Neuronal stem cell (in vitro differentiated cells): Measurements from ENCODE around the gene OS9.

Source experiments
- DNase-seq: peaks from one replicate; pipeline ENCODE4 v3.0.0-alpha.2; 2013; ENCODE audit warnings: low spot score
- H2AFZ ChIP-seq: one replicate; pipeline ENCODE4 v1.6.1; 2013; ENCODE audit warnings: mild to moderate bottlenecking, low read length, inconsistent platforms
- H2AK5ac ChIP-seq: 2 replicates; pipeline ENCODE4 v1.6.1; 2013; ENCODE audit warnings: low read depth, mild to moderate bottlenecking, inconsistent platforms, low read length, moderate library complexity, mixed read lengths
- H2BK120ac ChIP-seq: 2 replicates; pipeline ENCODE4 v1.6.1; 2013; ENCODE audit warnings: low read depth, mild to moderate bottlenecking, inconsistent platforms, low read length, moderate library complexity, mixed read lengths
- H2BK12ac ChIP-seq: one replicate; pipeline ENCODE4 v1.6.1; 2013; ENCODE audit warnings: low read length, inconsistent platforms
- H2BK15ac ChIP-seq: 2 replicates; pipeline ENCODE4 v1.6.1; 2013; ENCODE audit warnings: mild to moderate bottlenecking, low read length, inconsistent platforms, mixed read lengths
- H2BK5ac ChIP-seq: one replicate; pipeline ENCODE4 v1.6.1; 2013; ENCODE audit warnings: inconsistent platforms, mild to moderate bottlenecking, low read length, moderate library complexity
- H3K14ac ChIP-seq: one replicate; pipeline ENCODE4 v1.6.1; 2013; ENCODE audit warnings: low read length, inconsistent platforms
- H3K18ac ChIP-seq: 2 replicates; pipeline ENCODE4 v1.6.1; 2013; ENCODE audit warnings: low read length, inconsistent platforms
- H3K23ac ChIP-seq: 2 replicates; pipeline ENCODE4 v1.6.1; 2013; ENCODE audit warnings: low read depth, mild to moderate bottlenecking, mixed read lengths, low read length, inconsistent platforms; ENCODE audit not compliant: poor library complexity
- H3K27ac ChIP-seq: replicated peaks from 3 replicates; pipeline ENCODE4 v1.5.1; 2013; ENCODE audit warnings: low read length, inconsistent platforms
- H3K27me3 ChIP-seq, 3 experiments: 2 replicates each; pipeline ENCODE4 v1.6.1; 2013; ENCODE audit warnings: low read length in 3 of 3, mild to moderate bottlenecking in 2 of 3, inconsistent platforms in 1 of 3, low read depth in 1 of 3, mixed read lengths in 1 of 3, moderate library complexity in 1 of 3; ENCODE audit not compliant: control insufficient read depth in 3 of 3, insufficient read depth in 3 of 3
- H3K36me3 ChIP-seq, 2 donors: replicated peaks in 1 of 2; 2 replicates each; pipeline ENCODE4 v1.6.1; 2013; ENCODE audit warnings: low read length in 2 of 2; ENCODE audit not compliant: control insufficient read depth in 2 of 2, insufficient read depth in 2 of 2
- H3K4ac ChIP-seq: 2 replicates; pipeline ENCODE4 v1.6.1; 2013; ENCODE audit warnings: inconsistent platforms, mild to moderate bottlenecking, low read length, moderate library complexity
- H3K4me1 ChIP-seq, 2 donors: 1 replicate in 1 of 2; 2 replicates in 1 of 2; pipeline ENCODE4 v1.6.1; 2013; ENCODE audit warnings: low read length in 2 of 2, low read depth in 1 of 2; ENCODE audit not compliant: control insufficient read depth in 2 of 2, insufficient read depth in 1 of 2
- H3K4me2 ChIP-seq: one replicate; pipeline ENCODE4 v1.6.1; 2013; ENCODE audit warnings: mild to moderate bottlenecking, low read length, inconsistent platforms; ENCODE audit not compliant: insufficient read depth, poor library complexity, severe bottlenecking
- H3K4me3 ChIP-seq, 2 donors: 2 replicates each; pipeline ENCODE4 v1.5.1; 2013; ENCODE audit warnings: low read length in 2 of 2, mild to moderate bottlenecking in 2 of 2, inconsistent platforms in 1 of 2, moderate library complexity in 1 of 2
- H3K79me1 ChIP-seq: one replicate; pipeline ENCODE4 v1.6.1; 2013; ENCODE audit warnings: low read depth, mild to moderate bottlenecking, inconsistent platforms, low read length, moderate library complexity
- H3K9ac ChIP-seq: one replicate; pipeline ENCODE4 v1.6.1; 2013; ENCODE audit warnings: mild to moderate bottlenecking, low read depth, low read length, inconsistent platforms; ENCODE audit not compliant: poor library complexity
- H3K9me3 ChIP-seq, 2 donors: replicated peaks in 1 of 2; 2 replicates each; pipeline versions ENCODE3 to v1.6.1; 2013; ENCODE audit warnings: low read length in 2 of 2, mild to moderate bottlenecking in 2 of 2, inconsistent platforms in 1 of 2, low read depth in 1 of 2, mixed read lengths in 1 of 2, moderate library complexity in 1 of 2; ENCODE audit not compliant: control insufficient read depth in 2 of 2, insufficient read depth in 1 of 2
- H4K8ac ChIP-seq: one replicate; pipeline ENCODE4 v1.6.1; 2013; ENCODE audit warnings: low read depth, mild to moderate bottlenecking, inconsistent platforms, low read length, moderate library complexity
- H4K91ac ChIP-seq: one replicate; pipeline ENCODE4 v1.6.1; 2013; ENCODE audit warnings: low read length, low read depth, mild to moderate bottlenecking, inconsistent platforms; ENCODE audit not compliant: poor library complexity
- WGBS, 2 donors: extraction: QIAGEN DNeasy Blood & Tissue Kit; methylation state at CpG; one replicate each; pipeline ENCODE4 v1.1.7; 2013; ENCODE audit warnings: missing lambda C conversion rate in 2 of 2, mixed read lengths in 1 of 2; ENCODE audit not compliant: insufficient read length in 2 of 2, insufficient replicate concordance in 1 of 2; ENCODE audit errors: extremely low coverage in 2 of 2; 5-methylcytosine and 5-hydroxymethylcytosine counted together

OS9 gene

GRCh38 chr12:57763881-57764661 lies 70.1 kb downstream of the OS9 start:
- Histone ChIP-seq H3K27ac (no peak overlapping the region), H3K9me3 (no peaks in the 10 kb centered on the region), H2AK5ac (no peak overlapping the region), H3K36me3 (peaks cover 6 to 69% of the 10 kb centered on the region in 2 donors), H2BK120ac (no peak overlapping the region), H3K27me3 (peaks cover 0 to 49% (median 22%) of the 10 kb centered on the region in 3 experiments), H3K4me3 (no peak overlapping the region), H4K91ac (no peak overlapping the region), H3K4me1 (peaks cover 0 to 13% of the 10 kb centered on the region in 2 donors), H2BK15ac (no peak overlapping the region), H3K14ac (no peak overlapping the region), H3K4ac (no peak overlapping the region), H3K9ac (no peak overlapping the region), H2BK5ac (no peak overlapping the region), H3K23ac (no peak overlapping the region), H4K8ac (no peak overlapping the region), H3K79me1 (no peaks in the 10 kb centered on the region), H3K18ac (no peak overlapping the region), H2AFZ (no peak overlapping the region), H2BK12ac (no peak overlapping the region), H3K4me2 (no peak overlapping the region)
- WGBS, 2 donors = no CpG with 5 or more reads among the region's 6 CpGs
- no peak for DNase-seq

GRCh38 chr12:57764662-57765002 lies 70.7 kb downstream of the OS9 start:
- Histone ChIP-seq H3K79me1 (no peaks in the 10 kb centered on the region), H3K14ac (no peak overlapping the region), H2BK5ac (no peak overlapping the region), H2AFZ (no peak overlapping the region), H4K8ac (no peak overlapping the region), H3K4me3 (no peak overlapping the region), H3K23ac (peak overlapping the region; percentile 77), H3K9me3 (no peaks in the 10 kb centered on the region), H2BK120ac (no peak overlapping the region), H3K36me3 (peaks cover 8 to 69% of the 10 kb centered on the region in 2 donors), H3K4me1 (peaks cover 0 to 13% of the 10 kb centered on the region in 2 donors), H3K27ac (no peak overlapping the region), H3K18ac (no peak overlapping the region), H2AK5ac (peak overlapping the region; percentile 31), H2BK12ac (no peak overlapping the region), H2BK15ac (no peak overlapping the region), H3K4ac (no peak overlapping the region), H4K91ac (no peak overlapping the region), H3K4me2 (no peak overlapping the region), H3K27me3 (peaks cover 0 to 49% (median 22%) of the 10 kb centered on the region in 3 experiments), H3K9ac (peak overlapping the region; percentile 17)
- no CpG with 5 or more reads among the region's 17 CpGs for WGBS, 2 donors
- no peak for DNase-seq

GRCh38 chr12:57765003-57765697 lies 71.2 kb downstream of the OS9 start:
- Histone ChIP-seq H3K27ac (no peak overlapping the region), H2AK5ac (peak overlapping the region; percentile 31), H4K91ac (no peak overlapping the region), H3K4ac (no peak overlapping the region), H2AFZ (no peak overlapping the region), H3K23ac (peak overlapping the region; percentile 87), H2BK12ac (no peak overlapping the region), H3K9me3 (no peaks in the 10 kb centered on the region), H3K4me2 (peak overlapping the region; percentile 53), H3K79me1 (no peaks in the 10 kb centered on the region), H3K18ac (peak overlapping the region; percentile 49), H3K27me3 (peaks cover 0 to 49% (median 22%) of the 10 kb centered on the region in 3 experiments), H3K4me3 (peak overlapping the region in 1 of 2 donors; percentile 53), H2BK15ac (no peak overlapping the region), H3K36me3 (peaks cover 10 to 69% of the 10 kb centered on the region in 2 donors), H4K8ac (no peak overlapping the region), H3K4me1 (peaks cover 0 to 13% of the 10 kb centered on the region in 2 donors), H2BK5ac (no peak overlapping the region), H3K14ac (no peak overlapping the region), H3K9ac (peak overlapping the region; percentile 17), H2BK120ac (no peak overlapping the region)
- no CpG with 5 or more reads among the region's 60 CpGs for WGBS, 2 donors
- DNase-seq = no peak
